Astrocyte of the cerebellum (primary cell): Measurements from ENCODE around the gene PDE10A.

Experiments used
- DNase-seq: peaks from one replicate; pipeline ENCODE4 v3.0.0-alpha.2; 2011; ENCODE audit warnings: low read depth
- H3K4me3 ChIP-seq: 2 replicates; pipeline ENCODE4 v1.5.1; 2011; ENCODE audit warnings: mild to moderate bottlenecking, low read depth, low read length, moderate library complexity
- CTCF ChIP-seq: IDR thresholded peaks from 2 replicates; pipeline ENCODE4 v1.5.1; 2012; ENCODE audit warnings: low read length, low read depth, moderate library complexity, mild to moderate bottlenecking; ENCODE audit errors: missing control alignments
- in situ Hi-C: cut with HindIII; loops from 2 replicates; pipeline ENCODE4 v1.10.0; 2017; ENCODE audit warnings: low sequenced_read_pairs

The PDE10A gene

GRCh38 chr6:165586706-165587105 lies 76.3 kb downstream of the PDE10A start:
- no peak overlapping the region for H3K4me3 ChIP-seq
- in situ Hi-C loops, result no loop called here
- DNase-seq, result no peak
- no peak for TF ChIP-seq CTCF

GRCh38 chr6:165585060-165585459 lies 78.0 kb downstream of the PDE10A start:
- in situ Hi-C loops, result no loop called here
- no peak for DNase-seq
- TF ChIP-seq CTCF, result no peak
- no peak overlapping the region for H3K4me3 ChIP-seq

- H3K4me3 ChIP-seq, result no peak overlapping the region
- DNase-seq, result no peak
- no peak for TF ChIP-seq CTCF
- in situ Hi-C loops, result no loop called here
Measured at GRCh38 chr6:165584541-165584940, 78.5 kb downstream of the PDE10A start.

- DNase-seq, result no peak
- H3K4me3 ChIP-seq, result no peak overlapping the region
- TF ChIP-seq CTCF, result no peak
- in situ Hi-C loops, result no loop called here
Measured at GRCh38 chr6:165581678-165582077, 81.4 kb downstream of the PDE10A start.

GRCh38 chr6:165580136-165580535 lies 82.9 kb downstream of the PDE10A start:
- no peak for DNase-seq
- in situ Hi-C loops, result no loop called here
- no peak overlapping the region for H3K4me3 ChIP-seq
- no peak for TF ChIP-seq CTCF

GRCh38 chr6:165579151-165579550 lies 83.9 kb downstream of the PDE10A start:
- in situ Hi-C loops, result no loop called here
- H3K4me3 ChIP-seq, result no peak overlapping the region
- no peak for TF ChIP-seq CTCF
- no peak for DNase-seq

- in situ Hi-C loops, result no loop called here
- TF ChIP-seq CTCF, result no peak
- DNase-seq, result no peak
- no peak overlapping the region for H3K4me3 ChIP-seq
Measured at GRCh38 chr6:165577556-165577955, 85.5 kb downstream of the PDE10A start.
